Adipose tissue (tissue), 3 donors: ENCODE measurements around the gene MCM9. TPM values are rescaled to one million over a fixed set of nuclear protein-coding genes. Genes with fewer than 3 reads are reported as not detected.

Experiments
- H3K27ac ChIP-seq: one replicate; pipeline ENCODE4 v1.5.1; 2013; ENCODE audit warnings: low read depth, low read length
- WGBS, 3 donors: extraction: QIAGEN DNeasy Blood & Tissue Kit; methylation state at CpG; one replicate each; pipeline ENCODE4 v1.1.7; 2013; 5-methylcytosine and 5-hydroxymethylcytosine counted together
- polyA plus RNA-seq, 3 donors: library from polyadenylated mRNA; stranded (reverse); fragments of 200-250 nt; gene quantifications; one replicate each; pipeline ENCODE4 v1.2.3, GENCODE V29; 2013
- donor health status: healthy with polysubstance abuse.
- donor health status: Bipolar disorder and iron deficiency.
- donor health status: healthy.

Gene MCM9
- 1 to 10 TPM; 2.0 to 5.1 (median 3.5) TPM for polyA plus RNA-seq

DNA sequence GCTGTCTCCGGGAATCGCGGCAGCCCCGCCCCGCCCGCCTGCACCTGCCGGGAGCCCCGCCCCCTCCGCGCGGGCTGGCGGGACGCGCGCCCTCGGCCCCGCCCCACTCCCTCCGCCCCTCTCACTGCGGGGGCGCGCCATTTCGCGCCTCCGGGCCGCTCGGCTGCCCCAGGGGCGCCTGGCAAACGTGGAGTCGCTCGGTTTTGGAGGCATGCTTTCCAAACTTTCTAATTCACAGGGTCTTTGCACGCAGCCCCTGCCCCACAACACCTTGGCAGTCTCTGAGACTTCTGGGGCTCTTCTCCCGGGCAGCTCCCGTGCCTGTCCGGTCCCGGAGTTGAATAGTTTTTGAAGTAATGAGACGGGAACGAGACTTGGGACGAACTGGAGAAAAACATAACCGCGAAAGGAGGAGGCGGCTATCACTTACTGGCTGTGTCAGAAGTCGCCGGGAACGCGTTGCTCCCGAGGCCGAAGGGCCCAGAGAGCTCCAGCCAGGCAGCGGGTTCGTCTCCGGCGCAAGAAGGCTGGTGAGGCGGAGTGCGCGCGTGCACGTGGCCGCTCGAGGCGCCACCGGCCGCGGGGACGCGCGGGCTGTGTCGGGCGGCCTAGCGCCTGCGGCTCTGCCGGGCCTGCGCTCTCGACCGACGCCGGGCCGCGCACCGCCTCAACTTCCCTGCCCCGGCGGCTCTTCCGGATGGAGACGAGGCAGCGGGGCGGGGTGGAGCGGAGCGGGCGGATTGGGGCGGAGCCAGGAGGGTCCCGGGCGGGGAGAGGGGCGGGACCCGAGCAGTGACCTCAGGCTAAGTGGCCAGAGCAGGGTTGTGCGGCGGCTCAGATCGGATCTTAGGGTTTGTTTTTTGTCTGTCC, at the start of gene MCM9:
Gene MCM9 (minus strand): TSS at position 699 of the 870 bp plus-strand sequence. CDS start 3,436 bp downstream, outside the sequence.
- 0 to 1% (median 1%) methylated on average over 87 to 95 of the region's 95 CpGs for WGBS, 3 donors
- no peak within 1 kb of the TSS for H3K27ac ChIP-seq

DNA sequence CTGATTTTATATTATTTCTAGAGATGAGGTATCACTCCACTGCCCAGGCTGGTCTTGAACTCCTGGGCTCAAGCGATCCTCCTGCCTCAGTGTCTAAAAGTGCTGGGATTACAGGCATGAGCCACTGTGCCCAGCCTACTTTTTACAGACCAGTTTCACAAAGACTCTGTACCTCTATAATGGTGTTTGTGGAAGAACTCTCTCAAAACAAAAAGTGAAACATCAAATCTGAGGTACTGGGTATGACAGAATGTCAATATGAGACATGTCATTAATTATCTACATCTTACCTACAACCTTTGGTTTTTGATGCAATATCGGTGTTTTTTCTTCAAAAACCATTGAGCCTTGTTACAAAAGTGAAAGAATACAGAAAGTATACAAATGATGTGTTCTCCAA, 49.4 kb upstream of the MCM9 start:
- H3K27ac ChIP-seq = no peak overlapping the region

DNA sequence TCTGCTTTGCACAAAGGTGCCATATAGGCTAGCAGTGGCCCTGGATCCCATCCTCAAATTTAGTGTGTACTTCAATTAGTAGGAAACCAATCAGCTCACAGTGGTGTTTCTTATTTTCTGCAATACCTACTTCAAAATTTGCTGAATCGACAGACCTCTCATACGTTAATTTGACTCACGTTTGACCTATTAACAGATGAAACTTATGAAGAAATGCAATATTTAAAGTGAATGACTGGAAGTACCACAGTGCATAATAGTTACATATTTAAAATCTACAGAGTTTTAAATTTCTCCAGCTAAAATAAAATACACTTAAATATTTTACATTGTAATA, 47.6 kb upstream of the MCM9 start:
- WGBS, 3 donors = 89 to 92% (median 91%) methylated on average over 3 of the region's 3 CpGs
- no peak overlapping the region for H3K27ac ChIP-seq

More for the DNA sequence above, 49.4 kb upstream of the MCM9 start:
- 92 to 99% (median 94%) methylated on average over 2 of the region's 2 CpGs for WGBS, 3 donors

DNA sequence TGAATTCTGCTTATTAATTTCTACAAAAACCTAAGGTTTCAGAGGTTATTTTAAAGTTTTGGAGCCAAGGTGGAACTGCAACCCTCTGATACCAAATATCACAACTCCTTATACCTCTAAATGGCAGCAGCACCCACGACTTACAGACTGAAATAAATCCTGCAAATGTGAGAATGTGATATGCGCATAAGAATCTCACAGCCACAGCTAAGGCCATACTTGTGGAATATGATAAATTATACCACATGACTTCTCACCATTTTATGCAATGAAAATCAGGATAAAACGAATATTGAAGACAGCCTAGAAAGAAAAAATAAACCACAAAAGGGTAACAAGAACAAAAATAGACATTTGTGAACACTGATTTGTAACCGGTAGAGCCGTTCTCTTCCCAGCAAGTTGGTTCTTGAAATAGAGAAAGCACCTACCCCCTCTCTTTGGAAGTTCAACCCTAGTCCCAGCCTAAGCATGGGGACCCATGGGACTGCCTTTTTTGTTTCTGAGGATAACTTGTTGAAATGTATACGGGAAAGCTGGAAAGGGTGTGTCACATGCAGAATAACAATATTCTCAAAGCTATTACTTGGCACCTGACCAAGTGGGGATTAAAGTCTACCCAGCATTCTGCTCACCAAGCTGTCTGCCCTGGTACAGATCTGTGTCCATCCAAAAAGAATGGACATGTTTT, 47.1 kb upstream of the MCM9 start:
- WGBS, 3 donors = 81 to 87% (median 85%) methylated on average over 6 of the region's 6 CpGs

DNA sequence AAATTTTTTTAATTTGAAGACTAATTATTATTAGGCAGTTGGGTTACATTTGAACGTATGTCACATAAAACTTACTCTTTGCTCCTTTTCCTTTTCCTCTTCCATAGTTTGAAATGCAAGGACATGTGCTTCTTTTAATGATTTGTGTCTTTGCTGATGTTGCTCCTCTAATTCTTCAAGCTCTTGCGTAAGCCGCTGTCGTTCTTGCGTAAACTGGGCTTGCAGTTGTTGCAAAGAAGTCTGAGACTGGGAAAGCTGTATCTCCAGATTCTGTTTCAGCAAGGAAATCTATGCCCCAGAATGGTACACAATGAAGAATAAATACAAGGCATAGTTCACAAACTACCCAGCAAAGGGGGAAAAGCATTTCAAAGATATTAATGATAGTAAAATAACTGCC, 45.1 kb upstream of the MCM9 start:
- WGBS, 3 donors = 67 to 86% (median 68%) methylated on average over 5 of the region's 5 CpGs

More for the DNA sequence above, 47.1 kb upstream of the MCM9 start:
- H3K27ac ChIP-seq = no peak overlapping the region

DNA sequence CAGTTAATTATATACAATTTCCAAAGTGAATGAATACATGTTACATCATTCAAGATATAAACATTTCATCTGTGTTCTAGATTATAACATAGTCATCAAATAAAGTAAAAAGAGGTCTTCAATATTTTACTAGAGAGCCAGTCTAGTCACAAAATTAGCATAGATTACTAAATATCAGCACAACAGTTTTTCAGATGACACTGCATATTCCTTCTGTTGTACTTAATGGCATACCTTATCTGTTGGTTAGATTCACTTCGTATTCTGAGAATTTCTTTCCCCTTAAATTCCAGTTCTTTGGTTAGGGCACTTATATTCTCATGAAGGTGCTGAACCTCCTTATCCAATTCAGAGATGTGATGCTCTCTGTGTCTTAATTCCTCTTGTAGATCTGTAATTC, 39.8 kb upstream of the MCM9 start:
- H3K27ac ChIP-seq = no peak overlapping the region
- WGBS, 3 donors = 76 to 84% (median 80%) methylated on average over 1 of the region's 1 CpG

More for the DNA sequence above, 45.1 kb upstream of the MCM9 start:
- H3K27ac ChIP-seq = no peak overlapping the region

DNA sequence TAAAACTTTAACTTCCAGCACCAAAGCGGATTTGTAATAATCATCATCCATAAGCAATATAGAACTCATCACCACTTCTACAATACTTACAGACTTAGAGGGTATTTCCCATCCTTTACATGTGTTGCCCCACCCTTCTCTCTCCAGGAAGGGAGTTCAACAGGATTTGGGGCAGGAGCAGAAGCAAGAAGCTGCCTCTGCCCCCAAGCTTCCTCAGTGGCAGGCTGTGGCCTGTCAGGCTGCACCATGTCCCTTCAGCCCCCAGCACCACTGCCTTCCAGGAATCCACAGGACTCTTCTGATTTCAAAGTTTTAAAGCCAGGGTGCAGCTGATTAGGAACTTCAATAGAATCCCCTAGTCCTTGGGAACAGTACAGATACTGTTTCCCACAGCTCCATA, 36.7 kb upstream of the MCM9 start:
- H3K27ac ChIP-seq = no peak overlapping the region
- WGBS, 3 donors = 95 to 98% (median 95%) methylated on average over 1 of the region's 1 CpG

DNA sequence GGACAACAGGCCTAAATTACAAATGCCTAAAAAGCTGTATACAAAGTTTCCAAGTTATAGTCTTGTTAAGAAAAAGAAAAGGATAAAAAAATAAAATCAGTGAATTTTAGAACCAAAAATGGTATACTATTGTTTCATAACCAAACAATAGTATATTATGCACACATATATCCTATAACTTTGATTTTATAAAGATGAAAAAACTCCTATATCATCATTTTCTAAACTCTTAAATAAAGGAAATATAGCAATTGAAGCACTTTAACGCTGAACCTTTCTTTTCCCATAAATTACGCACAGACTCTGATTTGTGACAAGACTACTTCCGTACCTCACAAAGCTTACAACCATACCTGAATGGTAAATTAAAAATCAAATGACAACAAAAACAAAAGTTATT, 35.9 kb upstream of the MCM9 start:
- WGBS, 3 donors = 92 to 98% (median 98%) methylated on average over 3 of the region's 3 CpGs
- H3K27ac ChIP-seq = no peak overlapping the region

DNA sequence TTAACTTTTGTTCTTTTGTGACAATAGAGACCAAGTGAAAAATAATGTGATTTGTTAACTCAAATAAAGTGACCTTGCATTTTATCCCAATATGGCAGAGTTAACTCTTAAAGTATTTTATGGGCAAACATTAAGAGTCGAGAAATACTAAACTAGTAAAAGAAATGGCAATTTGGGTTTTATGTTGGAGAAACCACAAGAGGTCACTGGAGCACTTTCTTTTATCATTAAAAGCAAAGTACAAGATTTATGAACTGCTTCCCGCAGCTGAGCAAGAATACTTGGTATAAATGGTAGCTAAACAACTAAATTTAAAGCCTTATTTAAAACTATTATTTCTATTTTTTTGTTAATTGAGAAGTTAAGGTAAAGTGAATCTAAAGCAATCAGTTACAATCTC, 33.5 kb upstream of the MCM9 start:
- no peak overlapping the region for H3K27ac ChIP-seq
- 17 to 23% (median 21%) methylated on average over 2 of the region's 2 CpGs for WGBS, 3 donors

DNA sequence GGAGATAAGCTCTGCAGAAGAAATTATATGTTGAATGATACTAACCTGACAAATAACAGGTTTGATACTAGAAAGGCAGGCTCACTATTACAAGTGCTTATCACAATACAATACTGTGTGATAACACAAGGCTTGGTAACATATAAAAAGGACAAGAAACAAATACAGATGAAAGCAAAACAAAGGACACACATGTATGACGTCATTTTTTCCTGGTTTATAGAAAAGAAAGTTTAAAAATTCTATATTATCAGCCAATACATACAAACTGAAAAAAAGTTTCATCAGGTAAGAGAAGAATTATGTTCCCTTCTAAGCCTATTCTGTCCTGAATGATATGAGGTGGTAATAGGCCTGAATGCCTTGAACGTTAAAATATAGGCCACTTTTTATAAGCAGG, 32.3 kb upstream of the MCM9 start:
- WGBS, 3 donors = 60 to 77% (median 77%) methylated on average over 2 of the region's 2 CpGs
- H3K27ac ChIP-seq = no peak overlapping the region

DNA sequence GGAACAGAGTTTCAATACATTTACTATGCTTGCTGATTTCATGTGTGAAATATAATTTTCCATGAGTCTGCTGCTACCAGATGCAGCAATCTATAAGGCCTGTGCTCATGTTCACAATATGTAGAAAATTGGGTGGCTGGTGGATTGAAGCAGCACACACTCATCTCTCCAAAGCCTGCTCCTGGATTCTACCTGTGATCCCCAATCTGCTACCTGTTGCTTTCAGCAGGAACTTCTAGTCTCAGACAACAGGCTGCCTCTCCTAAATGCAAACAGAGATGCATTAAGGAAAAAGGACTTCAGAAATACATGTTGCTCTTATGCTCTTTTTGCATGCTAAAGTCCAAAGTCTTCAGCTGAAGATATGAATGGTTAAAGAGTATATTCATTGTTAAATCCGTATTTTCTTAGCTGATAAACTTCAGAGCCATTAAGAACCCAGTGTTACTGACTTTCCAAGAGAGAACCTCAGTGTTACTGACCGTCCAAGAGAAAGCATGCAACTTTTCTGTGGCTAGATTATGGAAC, 30.9 kb upstream of the MCM9 start:
- WGBS, 3 donors = 74 to 85% (median 82%) methylated on average over 2 of the region's 2 CpGs
- no peak overlapping the region for H3K27ac ChIP-seq

DNA sequence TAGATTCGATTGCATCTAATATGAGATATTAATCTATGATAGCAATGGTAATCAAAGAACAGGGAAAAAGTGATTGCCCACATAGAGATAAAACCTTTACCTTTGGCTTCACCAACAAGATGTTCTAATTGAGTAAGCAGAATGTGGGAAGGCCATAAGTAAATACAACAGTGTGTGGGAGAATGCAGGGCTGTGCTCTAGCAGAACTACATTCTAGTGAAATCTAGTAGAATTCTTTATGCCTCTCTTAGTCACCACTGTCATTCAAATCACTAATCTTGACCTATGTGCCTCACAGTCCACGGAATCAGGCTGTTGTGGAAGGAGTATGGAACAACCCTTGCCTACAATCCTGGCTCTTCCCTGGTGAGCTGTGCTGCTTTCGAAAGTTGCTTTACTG, 30.4 kb upstream of the MCM9 start:
- no peak overlapping the region for H3K27ac ChIP-seq
- WGBS, 3 donors = 60 to 94% (median 93%) methylated on average over 3 of the region's 3 CpGs

DNA sequence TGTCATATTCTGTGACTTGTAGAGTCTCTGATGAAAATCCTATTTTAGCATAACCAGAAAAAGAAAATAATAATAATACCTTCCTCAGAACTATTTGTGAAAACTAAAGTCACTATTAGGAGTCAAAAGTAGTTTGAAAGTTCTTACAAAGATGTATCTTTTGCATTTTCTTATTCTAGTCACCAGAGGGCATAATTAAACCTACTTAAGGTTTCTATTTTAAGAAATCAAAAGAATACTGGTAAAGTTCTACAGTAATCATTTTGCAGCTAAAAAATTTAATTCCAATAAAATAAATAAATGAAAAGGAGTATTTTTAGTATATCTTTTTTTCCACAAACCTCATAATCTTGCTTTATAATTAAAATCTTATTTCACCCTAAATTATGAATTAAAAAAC, 28.0 kb upstream of the MCM9 start:
- H3K27ac ChIP-seq = no peak overlapping the region

DNA sequence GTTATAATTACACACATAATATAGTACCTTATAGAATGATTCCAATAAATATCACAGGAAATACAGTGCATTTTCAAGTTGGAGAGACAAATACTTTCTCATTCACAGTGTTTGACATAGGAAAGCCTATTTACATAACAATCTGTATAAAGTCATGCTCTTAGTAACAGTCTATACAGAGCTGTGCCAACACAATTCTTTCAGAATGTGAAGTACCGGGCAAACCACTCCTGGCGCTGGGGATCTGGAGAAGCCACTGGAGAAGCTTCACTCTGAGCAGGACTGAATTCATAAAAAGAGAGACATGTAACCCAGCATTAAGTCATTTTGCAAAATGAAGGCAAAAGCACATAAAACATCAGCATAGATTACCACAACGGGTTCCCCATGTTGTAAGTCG, 24.9 kb upstream of the MCM9 start:
- WGBS, 3 donors = 91 to 97% (median 93%) methylated on average over 4 of the region's 4 CpGs
- no peak overlapping the region for H3K27ac ChIP-seq

DNA sequence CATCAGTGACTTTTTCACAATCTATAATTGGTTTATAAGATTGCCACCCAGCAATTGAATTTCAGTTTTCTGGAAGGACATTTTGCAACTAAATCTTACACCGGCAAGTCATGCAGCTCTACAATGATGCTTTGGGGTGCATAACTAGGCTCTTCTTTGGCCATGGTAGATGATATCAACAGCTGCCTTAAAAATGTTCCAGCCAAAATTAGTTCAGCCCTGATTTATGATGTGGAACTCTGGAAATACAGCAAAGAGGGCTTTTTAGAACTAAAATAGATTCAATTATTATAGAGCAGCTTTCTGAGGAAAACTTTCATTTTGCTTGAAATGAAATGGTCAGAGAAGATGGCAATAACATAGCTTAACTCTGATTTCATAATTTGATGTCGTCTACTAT, 18.4 kb upstream of the MCM9 start:
- no peak overlapping the region for H3K27ac ChIP-seq
- WGBS, 3 donors = 65 to 92% (median 69%) methylated on average over 2 of the region's 2 CpGs

DNA sequence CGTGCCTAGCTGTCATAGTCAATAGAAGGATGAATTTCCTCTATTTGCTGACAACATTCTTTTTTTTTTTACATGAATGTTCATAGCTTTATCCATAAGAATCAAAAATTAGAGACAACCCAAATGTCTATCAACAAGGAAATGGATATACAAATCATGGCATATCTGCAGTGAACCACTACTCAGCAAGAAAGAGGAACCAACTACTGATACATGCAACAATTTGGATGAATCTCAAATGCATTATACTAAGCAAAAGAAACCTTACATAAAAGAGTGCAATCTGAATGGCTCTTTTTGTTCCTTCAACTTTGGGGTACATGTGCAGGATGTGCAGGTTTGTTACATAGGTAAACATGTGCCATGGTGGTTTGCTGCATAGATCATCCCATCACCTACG, 17.7 kb upstream of the MCM9 start:
- H3K27ac ChIP-seq = no peak overlapping the region
- WGBS, 3 donors = 96 to 100% (median 97%) methylated on average over 2 of the region's 2 CpGs

DNA sequence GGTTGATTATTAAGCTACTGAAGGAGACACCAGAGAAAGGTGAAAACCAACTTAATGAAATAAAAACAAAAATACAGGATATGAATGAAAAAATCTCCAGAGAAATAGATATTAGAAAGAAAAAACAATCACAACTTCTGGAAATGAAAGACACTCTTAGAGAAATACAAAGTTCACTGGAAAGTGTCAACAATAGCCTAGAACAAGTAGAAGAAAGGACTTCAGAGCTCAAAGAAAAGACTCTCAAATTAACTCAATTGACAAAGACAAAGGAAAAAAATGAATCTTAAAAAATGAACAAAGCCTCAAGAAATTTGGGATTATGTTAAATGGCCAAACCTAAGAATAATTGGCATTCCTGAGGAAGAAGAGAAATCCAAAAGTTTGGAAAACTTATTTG, 10.3 kb upstream of the MCM9 start:
- H3K27ac ChIP-seq = no peak overlapping the region

DNA sequence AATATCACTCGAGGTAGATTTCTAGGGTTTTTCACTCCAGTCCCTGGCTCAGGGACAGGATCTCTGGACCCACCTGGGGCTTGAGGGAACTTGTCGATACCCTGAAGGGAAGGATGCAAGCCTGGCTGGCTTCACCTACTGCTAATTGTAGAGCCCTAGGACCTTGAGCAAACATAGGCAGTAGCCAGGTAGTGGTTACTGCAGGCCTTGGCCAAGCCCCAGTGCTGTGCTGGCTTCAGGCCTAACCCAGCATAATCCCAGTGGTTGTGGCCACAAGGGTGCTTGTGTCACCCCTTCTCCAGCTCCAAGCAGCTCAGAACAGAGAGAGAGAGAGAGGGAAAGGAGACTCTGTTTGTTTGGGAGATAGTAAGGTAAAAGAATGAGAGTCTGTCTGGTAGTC, 5.8 kb upstream of the MCM9 start:
- 84 to 97% (median 96%) methylated on average over 2 of the region's 2 CpGs for WGBS, 3 donors
- H3K27ac ChIP-seq = no peak overlapping the region

DNA sequence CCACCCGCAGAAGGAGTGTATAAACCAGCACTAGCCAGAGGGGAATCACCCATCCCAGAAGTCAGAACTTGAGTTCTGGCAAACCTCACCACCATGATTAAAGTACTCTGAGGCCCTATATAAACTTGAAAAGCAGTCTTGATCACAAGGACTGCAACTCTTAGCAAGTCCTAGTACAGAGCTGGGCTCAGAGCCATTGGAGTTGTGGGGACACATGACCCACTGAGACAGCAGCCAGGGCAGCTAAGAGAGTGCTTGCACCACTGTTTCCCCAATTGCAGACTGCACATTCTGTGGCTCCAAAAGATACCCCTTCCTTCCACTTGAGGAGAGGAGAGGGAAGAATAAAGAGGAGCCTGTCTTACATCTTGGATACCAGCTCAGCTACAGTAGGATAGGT, 4.7 kb upstream of the MCM9 start:
- WGBS, 3 donors = 92 to 100% (median 98%) methylated on average over 1 of the region's 1 CpG
- H3K27ac ChIP-seq = no peak overlapping the region
